Panc1 (cell line): ENCODE data around the gene GPS1. TPM values are rescaled to one million over a fixed set of nuclear protein-coding genes. Genes with fewer than 3 reads are reported as not detected.
"Not testable (repeated sequence)": the region's sequence is repeated elsewhere in the genome, so short reads cannot be mapped to it uniquely, and the experiment has no call there.

Source experiments
- ATAC-seq: fragments of 200-7000 bp; cut with Tn5 transposase; 2 replicates; pipeline ENCODE4 v1.9.1; 2020; ENCODE audit warnings: mild to moderate bottlenecking, moderate library complexity
- BruUV-seq: library from RNA; stranded (reverse); fragments of 400-500 nt; replicated peaks from 2 replicates; lab custom pipeline; 2021; lab: Mats Ljungman, UMichigan
- CTCF ChIA-PET: fragments of 300-600 bp; sonication (Branson Sonifier 250); formaldehyde crosslinking; loops from one replicate; lab custom pipeline; 2022; ENCODE audit warnings: antibody characterized with exemption; lab: Charles Lee
- POLR2A ChIA-PET: fragments of 300-600 bp; sonication (Branson Sonifier 250); formaldehyde crosslinking; loops from one replicate; lab custom pipeline; 2022; ENCODE audit warnings: antibody characterized with exemption; lab: Charles Lee
- DNase-seq: peaks from one replicate; pipeline ENCODE4 v3.0.0-alpha.2; 2010; ENCODE audit warnings: low read depth, low spot score
- H3K27ac ChIP-seq: 2 replicates; pipeline ENCODE4 v1.5.1; 2011; ENCODE audit warnings: mild to moderate bottlenecking, low read length, inconsistent platforms
- H3K27me3 ChIP-seq: fragments of 200-500 bp; sonication (Bioruptor generic); 2 replicates; pipeline ENCODE4 v1.6.0; 2014; ENCODE audit warnings: low read length, inconsistent platforms; ENCODE audit not compliant: control insufficient read depth, insufficient read depth
- H3K36me3 ChIP-seq: fragments of 200-500 bp; sonication (Bioruptor generic); 2 replicates; pipeline ENCODE4 v1.5.1; 2014; ENCODE audit warnings: inconsistent platforms, mild to moderate bottlenecking, low read length, moderate library complexity; ENCODE audit not compliant: control insufficient read depth, insufficient read depth
- H3K4me1 ChIP-seq: 2 replicates; pipeline ENCODE4 v1.5.1; 2011; ENCODE audit warnings: inconsistent platforms, mild to moderate bottlenecking, low read length, moderate library complexity; ENCODE audit not compliant: control insufficient read depth, insufficient read depth
- H3K4me3 ChIP-seq, 2 experiments: 2 replicates each; pipeline ENCODE4 v1.5.1; 2011 to 2012; ENCODE audit warnings: low read depth in 2 of 2, low read length in 2 of 2, mild to moderate bottlenecking in 2 of 2, inconsistent platforms in 1 of 2, moderate library complexity in 1 of 2
- H3K9me3 ChIP-seq: fragments of 200-500 bp; sonication (Bioruptor generic); 2 replicates; pipeline ENCODE4 v1.5.1; 2014; ENCODE audit warnings: low read depth, mild to moderate bottlenecking, inconsistent platforms, low read length, moderate library complexity; ENCODE audit not compliant: control insufficient read depth, insufficient read depth
- POLR2AphosphoS5 ChIP-seq: IDR thresholded peaks from 2 replicates; pipeline ENCODE4 v1.6.1; 2012; ENCODE audit warnings: mild to moderate bottlenecking, low read depth, low read length, moderate library complexity
- SIN3A ChIP-seq: IDR thresholded peaks from 2 replicates; pipeline ENCODE4 v1.6.1; 2012; ENCODE audit warnings: low read depth, mild to moderate bottlenecking, low read length, moderate library complexity, borderline replicate concordance; ENCODE audit not compliant: insufficient read depth
- TCF7L2 ChIP-seq: IDR thresholded peaks from 2 replicates; pipeline ENCODE4 v1.6.1; 2011; ENCODE audit warnings: mild to moderate bottlenecking, low read depth, low read length, inconsistent platforms
- in situ Hi-C: cut with HindIII; loops from 2 replicates; pipeline ENCODE4 v1.10.0; 2016; ENCODE audit warnings: low sequenced_read_pairs, low pct_unique_long_range_greater_than_20kb
- intact Hi-C: fragments of 100-400 bp; cut with micrococcal nuclease; formaldehyde crosslinking; loops from one replicate; pipeline ENCODE4 v1.10.0; 2022; ENCODE audit not compliant: unreplicated experiment
- total RNA-seq: library from RNA; stranded (reverse); gene quantifications from one replicate; pipeline ENCODE4 v1.2.1, GENCODE V29; 2021; ENCODE audit not compliant: unreplicated experiment
- TF ChIP-seq, protein P1 (sequence below): fragments of 450-650 bp; IDR thresholded peaks from 2 replicates; pipeline ENCODE4 v1.5.1; 2017; ENCODE audit warnings: mild to moderate bottlenecking
- TF ChIP-seq, protein P2 (sequence below), 2 experiments: IDR thresholded peaks; 2 replicates each; pipeline ENCODE4 v1.6.1; 2011 to 2012; ENCODE audit warnings: low read depth in 2 of 2, control low read depth in 1 of 2, low read length in 1 of 2, mild to moderate bottlenecking in 1 of 2, moderate library complexity in 1 of 2; ENCODE audit not compliant: insufficient read depth in 1 of 2

GPS1 gene
- total RNA-seq, 1 experiment from 2014 or later: 175 TPM

DNA sequence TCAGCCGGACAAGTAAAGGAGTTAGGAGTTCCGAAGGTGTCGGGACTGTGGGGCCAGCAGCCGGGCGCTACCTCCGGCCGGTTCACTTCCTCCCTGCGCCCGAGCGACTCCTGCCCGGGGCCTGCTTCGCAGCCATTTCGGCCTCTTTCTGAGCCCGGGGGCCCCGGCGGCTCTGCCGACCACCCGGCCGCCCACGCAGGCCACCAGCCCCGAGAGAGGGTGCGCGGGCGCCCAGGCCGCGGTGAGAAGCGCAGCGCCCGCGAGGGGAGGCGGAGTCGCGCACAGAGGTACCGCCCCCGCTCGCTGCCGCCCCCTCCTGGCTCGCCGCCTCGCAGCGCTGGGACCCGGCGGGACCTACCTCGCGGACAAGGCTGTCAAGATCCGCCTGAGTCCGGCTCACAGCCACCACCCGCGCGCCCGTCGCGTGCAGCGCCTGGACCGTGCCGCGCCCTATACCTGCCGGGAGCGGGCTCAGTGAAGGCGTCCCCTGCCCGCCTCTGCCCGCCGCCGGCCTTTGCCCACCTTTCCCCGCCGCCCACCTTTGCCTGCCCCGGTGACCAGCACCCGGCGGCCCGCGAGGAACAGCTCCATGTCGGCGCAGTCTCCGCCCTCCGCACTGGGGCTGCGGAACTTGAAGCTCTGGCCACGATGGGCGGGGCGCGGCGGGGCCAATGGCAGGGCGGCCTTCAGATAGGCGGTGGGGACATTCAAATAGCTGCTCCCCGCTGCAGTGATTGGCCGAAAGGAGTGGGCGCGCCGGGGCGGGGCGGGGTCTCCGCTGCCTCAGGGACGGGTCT, 14.4 kb upstream of the GPS1 start, which contains the start of gene DCXR:
DCXR (minus strand) TSS at position 606 of the 797 bp plus-strand sequence; CDS start at position 591, 15 bp downstream.
- Histone ChIP-seq H3K4me3 (peak within 1 kb of the TSS; percentile 58 to 79), H3K27me3 (no peaks in the 10 kb centered on the region), H3K9me3 (no peaks in the 10 kb centered on the region), H3K4me1 (peaks cover 16% of the 10 kb centered on the region), H3K27ac (peak within 1 kb of the TSS; percentile 83), H3K36me3 (peaks cover under 1% of the 10 kb centered on the region; the same call in 1 of the 2 replicates)
- in situ Hi-C loops: no loop called here
- ATAC-seq: peak; percentile 96
- ChIA-PET CTCF (interaction anchor here (0.7 to 1.1 kb wide), 5 partner anchors 14 to 77 kb away, joined by 3 to 7 read pairs (median 5); partner anchors contain the start of genes CENPX and LRRC45), POLR2A (no interaction called here)
- intact Hi-C loops: no loop called here
- no TSS peak for BruUV-seq
- peak; percentile 46 for DNase-seq
- TF ChIP-seq SIN3A (peak; percentile 97; the same call in 1 of the 2 replicates), TCF7L2 (no peak), POLR2AphosphoS5 (peak; percentile 93)
- TF ChIP-seq, protein P1, sequence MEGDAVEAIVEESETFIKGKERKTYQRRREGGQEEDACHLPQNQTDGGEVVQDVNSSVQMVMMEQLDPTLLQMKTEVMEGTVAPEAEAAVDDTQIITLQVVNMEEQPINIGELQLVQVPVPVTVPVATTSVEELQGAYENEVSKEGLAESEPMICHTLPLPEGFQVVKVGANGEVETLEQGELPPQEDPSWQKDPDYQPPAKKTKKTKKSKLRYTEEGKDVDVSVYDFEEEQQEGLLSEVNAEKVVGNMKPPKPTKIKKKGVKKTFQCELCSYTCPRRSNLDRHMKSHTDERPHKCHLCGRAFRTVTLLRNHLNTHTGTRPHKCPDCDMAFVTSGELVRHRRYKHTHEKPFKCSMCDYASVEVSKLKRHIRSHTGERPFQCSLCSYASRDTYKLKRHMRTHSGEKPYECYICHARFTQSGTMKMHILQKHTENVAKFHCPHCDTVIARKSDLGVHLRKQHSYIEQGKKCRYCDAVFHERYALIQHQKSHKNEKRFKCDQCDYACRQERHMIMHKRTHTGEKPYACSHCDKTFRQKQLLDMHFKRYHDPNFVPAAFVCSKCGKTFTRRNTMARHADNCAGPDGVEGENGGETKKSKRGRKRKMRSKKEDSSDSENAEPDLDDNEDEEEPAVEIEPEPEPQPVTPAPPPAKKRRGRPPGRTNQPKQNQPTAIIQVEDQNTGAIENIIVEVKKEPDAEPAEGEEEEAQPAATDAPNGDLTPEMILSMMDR: peak; percentile 99
- TF ChIP-seq, protein P2, sequence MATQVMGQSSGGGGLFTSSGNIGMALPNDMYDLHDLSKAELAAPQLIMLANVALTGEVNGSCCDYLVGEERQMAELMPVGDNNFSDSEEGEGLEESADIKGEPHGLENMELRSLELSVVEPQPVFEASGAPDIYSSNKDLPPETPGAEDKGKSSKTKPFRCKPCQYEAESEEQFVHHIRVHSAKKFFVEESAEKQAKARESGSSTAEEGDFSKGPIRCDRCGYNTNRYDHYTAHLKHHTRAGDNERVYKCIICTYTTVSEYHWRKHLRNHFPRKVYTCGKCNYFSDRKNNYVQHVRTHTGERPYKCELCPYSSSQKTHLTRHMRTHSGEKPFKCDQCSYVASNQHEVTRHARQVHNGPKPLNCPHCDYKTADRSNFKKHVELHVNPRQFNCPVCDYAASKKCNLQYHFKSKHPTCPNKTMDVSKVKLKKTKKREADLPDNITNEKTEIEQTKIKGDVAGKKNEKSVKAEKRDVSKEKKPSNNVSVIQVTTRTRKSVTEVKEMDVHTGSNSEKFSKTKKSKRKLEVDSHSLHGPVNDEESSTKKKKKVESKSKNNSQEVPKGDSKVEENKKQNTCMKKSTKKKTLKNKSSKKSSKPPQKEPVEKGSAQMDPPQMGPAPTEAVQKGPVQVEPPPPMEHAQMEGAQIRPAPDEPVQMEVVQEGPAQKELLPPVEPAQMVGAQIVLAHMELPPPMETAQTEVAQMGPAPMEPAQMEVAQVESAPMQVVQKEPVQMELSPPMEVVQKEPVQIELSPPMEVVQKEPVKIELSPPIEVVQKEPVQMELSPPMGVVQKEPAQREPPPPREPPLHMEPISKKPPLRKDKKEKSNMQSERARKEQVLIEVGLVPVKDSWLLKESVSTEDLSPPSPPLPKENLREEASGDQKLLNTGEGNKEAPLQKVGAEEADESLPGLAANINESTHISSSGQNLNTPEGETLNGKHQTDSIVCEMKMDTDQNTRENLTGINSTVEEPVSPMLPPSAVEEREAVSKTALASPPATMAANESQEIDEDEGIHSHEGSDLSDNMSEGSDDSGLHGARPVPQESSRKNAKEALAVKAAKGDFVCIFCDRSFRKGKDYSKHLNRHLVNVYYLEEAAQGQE (IDR thresholded peaks at IDR 0.05; ENCODE audit: insufficient read depth in 1 of 2, low read depth in 2 of 2, low read length in 1 of 2): peak in 1 of 2 experiments; percentile 61; a peak in 1 of 4 replicates

DNA sequence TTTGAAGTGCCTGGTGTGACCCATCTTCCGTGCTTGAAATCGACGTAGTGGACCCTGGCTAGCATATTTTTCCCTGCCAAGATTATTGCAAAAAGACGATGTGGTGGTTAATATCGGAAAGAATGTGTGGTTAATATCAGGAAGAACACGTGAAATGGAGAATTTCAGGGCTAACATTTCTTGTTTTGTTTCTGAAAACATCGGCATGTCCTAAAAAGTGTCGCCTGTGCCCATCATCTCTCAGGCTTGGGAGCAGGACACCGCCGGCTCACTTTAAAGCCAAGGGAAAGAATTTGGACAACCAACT, 13.9 kb upstream of the GPS1 start:
- Histone ChIP-seq H3K36me3 (no peaks in the 10 kb centered on the region; the same call in 1 of the 2 replicates), H3K9me3 (no peaks in the 10 kb centered on the region), H3K27ac (peak overlapping the region; percentile 54; the same call in 1 of the 2 replicates), H3K4me3 (peak overlapping the region; percentile 58 to 79), H3K4me1 (peaks cover 12% of the 10 kb centered on the region; the same call in 1 of the 2 replicates), H3K27me3 (no peaks in the 10 kb centered on the region)
- intact Hi-C loops: no loop called here
- no TSS peak for BruUV-seq
- CTCF ChIA-PET: interaction anchor here (0.7 to 1.1 kb wide), 5 partner anchors 15 to 78 kb away, joined by 3 to 7 read pairs (median 5); partner anchors contain the start of genes CENPX and LRRC45
- POLR2A ChIA-PET: interaction anchor here (0.6 kb wide), 1 partner anchor 33 kb away, joined by 3 read pairs; no protein-coding TSS in a partner anchor
- in situ Hi-C loops: no loop called here
- ATAC-seq (no peak), DNase-seq (no peak)
- no peak for TF ChIP-seq POLR2AphosphoS5
- no peak for TF ChIP-seq SIN3A
- TF ChIP-seq TCF7L2: peak; percentile 95

DNA sequence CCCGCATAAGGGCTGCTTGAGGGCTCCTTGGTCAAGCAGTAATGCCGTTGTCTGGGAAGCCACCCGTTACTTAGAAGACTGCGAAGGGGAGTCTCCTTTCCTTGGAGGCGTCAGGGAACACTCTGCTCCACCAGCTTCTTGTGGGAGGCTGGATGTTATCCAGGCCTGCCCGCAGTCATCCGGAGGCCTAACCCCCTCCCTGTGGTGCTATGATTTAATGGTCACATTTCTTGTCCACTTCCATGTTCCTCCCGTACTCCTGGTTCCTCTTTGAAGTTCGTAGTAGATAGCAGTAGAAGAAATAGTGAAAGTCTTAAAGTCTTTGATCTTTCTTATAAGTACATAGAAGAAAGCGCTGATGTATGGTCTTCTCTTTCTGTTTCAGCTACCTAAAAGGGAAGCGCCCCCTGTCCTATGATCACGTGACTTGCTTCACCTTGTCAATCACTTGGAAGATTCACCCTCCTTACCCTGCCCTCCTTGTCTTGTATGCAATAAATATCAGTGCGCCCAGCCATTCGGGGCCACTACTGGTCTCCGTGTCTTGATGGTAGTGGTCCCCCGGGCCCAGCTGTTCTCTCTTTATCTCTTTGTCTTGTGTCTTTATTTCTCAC, 12.8 kb upstream of the GPS1 start:
- H3K36me3 ChIP-seq, ATAC-seq, H3K4me3 ChIP-seq, H3K27me3 ChIP-seq, intact Hi-C loops, H3K27ac ChIP-seq, H3K9me3 ChIP-seq, CTCF ChIA-PET, in situ Hi-C loops, BruUV-seq, DNase-seq: not testable (repeated sequence)
- peaks cover 12% of the 10 kb centered on the region; the same call in 1 of the 2 replicates for H3K4me1 ChIP-seq
- POLR2A ChIA-PET: interaction anchor here (0.6 kb wide), 1 partner anchor 64 kb away, joined by 5 read pairs; no protein-coding TSS in a partner anchor
